DND-41 (cell line): ENCODE results near the gene SDHAF2.

ENCODE experiments used
- EZH2 ChIP-seq: IDR thresholded peaks from 3 replicates; pipeline ENCODE4 v1.6.1; 2012; ENCODE audit warnings: borderline replicate concordance, low read depth, mild to moderate bottlenecking, moderate library complexity, low read length, inconsistent platforms; ENCODE audit not compliant: severe bottlenecking
- TF ChIP-seq, protein P1 (sequence below): IDR thresholded peaks from 2 replicates; pipeline ENCODE4 v1.5.1; 2012; ENCODE audit warnings: borderline replicate concordance, low read length, moderate library complexity, mild to moderate bottlenecking; ENCODE audit not compliant: poor library complexity, severe bottlenecking; ENCODE audit errors: extremely low read depth

DNA sequence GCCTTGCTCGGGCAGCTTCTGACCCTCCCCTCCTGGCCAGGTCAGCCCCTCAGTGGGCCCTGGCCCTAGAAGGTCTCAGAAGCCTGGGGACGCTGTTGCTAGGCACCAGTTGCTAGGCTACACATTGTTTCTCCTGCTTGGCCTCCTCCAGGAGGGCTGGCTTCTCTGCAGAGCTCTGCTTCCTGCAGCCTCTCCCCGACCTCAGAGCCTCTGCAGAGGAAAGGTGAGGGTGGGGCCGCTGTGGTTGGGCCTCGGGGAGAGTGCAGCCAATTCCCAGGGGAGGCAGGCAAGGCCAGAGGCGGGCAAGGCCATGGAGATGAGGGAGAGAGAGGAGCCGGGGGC is 51.0 kb downstream of the SDHAF2 start:
- TF ChIP-seq, protein P1, sequence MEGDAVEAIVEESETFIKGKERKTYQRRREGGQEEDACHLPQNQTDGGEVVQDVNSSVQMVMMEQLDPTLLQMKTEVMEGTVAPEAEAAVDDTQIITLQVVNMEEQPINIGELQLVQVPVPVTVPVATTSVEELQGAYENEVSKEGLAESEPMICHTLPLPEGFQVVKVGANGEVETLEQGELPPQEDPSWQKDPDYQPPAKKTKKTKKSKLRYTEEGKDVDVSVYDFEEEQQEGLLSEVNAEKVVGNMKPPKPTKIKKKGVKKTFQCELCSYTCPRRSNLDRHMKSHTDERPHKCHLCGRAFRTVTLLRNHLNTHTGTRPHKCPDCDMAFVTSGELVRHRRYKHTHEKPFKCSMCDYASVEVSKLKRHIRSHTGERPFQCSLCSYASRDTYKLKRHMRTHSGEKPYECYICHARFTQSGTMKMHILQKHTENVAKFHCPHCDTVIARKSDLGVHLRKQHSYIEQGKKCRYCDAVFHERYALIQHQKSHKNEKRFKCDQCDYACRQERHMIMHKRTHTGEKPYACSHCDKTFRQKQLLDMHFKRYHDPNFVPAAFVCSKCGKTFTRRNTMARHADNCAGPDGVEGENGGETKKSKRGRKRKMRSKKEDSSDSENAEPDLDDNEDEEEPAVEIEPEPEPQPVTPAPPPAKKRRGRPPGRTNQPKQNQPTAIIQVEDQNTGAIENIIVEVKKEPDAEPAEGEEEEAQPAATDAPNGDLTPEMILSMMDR: no peak
- TF ChIP-seq EZH2: no peak
